GM18517 (cell line): ENCODE results near the gene CAPG.

Experiments
- ATAC-seq: cut with Tn5 transposase; IDR thresholded peaks from one replicate; pipeline ENCODE4 v1.9.1; 2021; ENCODE audit warnings: mild to moderate bottlenecking, moderate library complexity; ENCODE audit not compliant: unreplicated experiment

Gene CAPG

DNA sequence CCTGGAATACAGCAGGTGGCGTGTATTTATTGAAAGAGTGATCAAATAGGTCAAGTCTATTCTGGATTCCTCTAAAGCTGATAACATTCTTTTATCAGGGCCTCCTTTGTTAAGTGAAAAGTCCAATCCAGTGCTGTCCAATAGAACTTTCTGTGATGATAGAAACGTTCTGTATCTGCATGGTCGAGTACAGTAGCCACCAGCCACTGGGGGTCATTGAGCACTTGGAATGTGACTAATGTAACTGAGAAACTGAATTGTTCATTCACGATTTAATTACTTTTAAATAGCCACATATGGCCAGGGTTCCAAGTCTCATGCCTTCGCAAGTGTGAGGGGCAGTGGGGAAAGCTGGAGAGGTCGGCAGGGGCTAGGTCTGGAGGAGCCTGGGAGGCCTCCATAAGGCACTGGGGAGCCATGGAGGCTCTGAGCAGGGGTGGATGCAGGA lies 28.9 kb upstream of the CAPG start:
- ATAC-seq, result no peak

DNA sequence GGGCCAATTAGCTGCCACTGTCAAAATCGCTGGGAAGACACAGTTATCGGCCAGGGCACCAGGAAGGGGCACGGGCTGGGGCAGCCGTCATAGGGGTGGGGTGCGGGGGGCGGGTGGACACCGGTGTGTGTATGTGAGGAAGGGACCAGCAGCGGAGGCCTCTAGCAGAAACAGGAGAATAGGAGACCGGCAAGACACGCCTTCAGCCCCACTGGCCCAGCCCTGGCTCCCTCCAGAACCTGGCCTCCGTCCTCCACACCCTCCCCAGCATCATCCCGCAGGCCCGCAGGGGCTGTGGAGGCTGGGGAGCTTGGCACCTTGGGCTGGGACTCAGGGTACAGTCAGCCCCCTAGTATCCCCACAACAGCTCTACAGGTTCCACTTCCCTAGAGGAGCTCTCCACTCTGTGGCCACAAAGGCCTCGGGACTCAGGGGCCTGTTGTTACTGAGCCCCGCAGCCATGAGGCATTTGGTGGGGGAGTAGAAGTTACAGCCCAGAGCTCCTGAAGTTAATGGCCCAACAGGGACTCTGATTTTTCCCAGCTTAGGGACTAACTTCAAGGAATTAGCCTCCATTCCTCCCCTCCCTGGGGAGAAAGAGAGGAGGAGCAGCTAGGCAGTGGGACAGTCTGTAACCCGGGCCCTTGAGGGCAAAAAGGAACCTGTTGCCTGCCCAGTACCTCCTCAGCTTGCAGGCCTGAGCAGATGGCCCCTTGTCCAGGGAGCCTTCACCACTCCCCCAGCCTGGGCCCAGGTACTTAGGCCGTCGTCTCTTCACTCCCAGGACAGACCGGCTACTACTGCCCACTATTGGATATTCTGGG lies 28.2 kb upstream of the CAPG start:
- no peak for ATAC-seq

DNA sequence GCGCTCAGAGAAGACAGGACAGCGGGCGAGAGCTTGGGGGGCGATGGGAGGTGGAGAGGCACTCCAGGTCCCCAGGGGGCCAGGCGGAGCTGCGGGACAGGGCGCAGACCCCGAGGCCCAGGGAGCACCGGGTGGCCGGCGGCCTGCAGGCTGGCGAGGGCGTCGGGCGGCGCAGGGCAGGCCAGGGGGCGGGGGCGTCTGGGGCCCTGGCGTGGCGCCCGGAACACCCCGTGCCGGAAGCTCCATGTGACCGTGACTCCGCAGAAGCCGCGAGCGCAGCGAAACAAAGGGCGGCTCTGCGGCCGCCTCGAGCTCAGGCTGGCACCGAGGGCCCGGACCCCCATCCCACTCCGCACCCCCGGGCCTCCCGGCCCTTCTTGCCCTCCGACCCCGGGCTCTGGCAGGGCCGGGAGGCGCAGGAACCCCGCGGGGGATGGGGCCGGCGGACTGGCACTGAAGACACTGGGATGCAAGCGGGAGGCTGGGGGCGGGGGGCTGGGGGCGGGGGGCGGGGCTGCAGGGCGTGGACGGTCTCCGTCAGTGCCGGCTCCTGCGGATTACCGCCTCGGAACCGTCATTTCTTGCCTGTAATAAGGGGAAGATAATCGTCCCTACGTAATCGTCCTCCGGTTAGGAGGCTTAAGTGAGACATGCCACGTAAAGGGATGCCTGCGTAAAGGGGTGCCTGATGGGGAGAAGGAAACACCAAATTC lies 27.5 kb upstream of the CAPG start:
- peak; percentile 63 for ATAC-seq

DNA sequence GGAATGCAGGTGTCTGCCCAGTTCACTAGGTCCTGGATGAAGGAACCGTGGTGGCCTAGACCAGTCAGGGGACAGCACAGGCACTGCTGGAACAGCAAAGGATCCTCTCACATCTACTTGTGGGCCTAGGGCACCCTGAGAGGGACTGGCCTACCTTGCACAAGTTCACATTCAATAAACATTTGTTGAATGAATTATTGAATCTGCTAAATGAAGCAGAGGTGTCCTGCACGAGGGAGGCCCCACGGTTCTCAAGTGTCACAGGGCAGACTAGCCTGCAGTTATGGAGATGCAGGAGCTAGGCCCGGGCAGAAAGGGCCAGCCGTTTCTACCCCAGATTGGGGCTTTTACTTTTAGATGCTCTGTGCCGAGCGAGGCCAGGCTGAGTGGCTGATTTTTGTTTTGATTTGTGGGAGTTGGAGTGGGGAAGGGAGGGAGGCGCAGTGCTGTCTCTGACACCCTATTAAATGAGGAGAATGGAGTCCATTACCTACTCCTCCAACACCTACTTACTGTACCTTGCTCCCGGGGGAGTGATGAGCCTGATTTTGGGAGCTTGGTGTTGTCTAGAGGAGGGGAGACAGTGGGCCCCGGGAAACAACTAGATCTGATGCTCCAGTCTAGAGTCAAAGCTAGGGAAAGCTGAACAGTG lies 26.8 kb upstream of the CAPG start:
- no peak for ATAC-seq

DNA sequence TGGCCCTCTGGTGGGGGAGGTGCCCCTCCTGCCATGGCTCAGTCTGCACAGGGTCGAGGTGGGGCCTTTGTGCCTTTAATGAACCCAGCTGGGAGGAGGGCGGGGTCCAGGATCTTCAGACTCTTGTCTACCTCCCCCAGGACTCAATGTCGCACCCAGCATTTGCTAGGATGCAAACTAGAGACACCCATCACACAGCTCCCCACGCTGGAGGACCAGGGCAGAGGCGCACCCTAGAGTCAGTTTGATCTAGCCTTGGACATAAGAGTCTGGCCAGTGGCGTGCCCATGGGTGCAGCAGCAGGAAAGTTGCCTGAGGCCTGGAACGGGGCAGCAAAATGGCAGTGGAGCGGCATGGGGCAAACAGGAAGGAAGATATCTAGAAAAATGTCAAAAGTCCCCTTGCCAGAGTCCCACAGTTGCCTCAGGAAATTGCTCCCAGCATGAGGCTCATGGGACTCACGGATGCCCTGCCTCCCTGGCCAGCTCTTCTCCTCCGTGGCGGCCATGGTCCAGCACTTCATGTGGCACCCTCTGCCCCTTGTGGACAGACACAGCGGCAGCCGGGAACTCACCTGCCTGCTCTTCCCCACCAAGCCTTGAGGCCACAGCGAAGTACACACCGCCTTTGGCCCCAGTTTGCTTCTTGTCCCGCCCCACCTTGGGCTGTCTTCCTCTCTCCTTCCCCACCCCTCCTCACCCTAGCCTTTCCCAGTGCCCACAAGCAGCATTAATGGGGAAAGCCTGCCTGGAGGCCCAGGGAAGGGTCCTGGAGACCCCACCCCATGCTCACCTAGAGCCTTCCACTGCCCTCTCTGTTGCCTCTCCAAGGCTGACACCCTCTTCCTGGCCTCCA lies 26.0 kb upstream of the CAPG start:
- no peak for ATAC-seq

DNA sequence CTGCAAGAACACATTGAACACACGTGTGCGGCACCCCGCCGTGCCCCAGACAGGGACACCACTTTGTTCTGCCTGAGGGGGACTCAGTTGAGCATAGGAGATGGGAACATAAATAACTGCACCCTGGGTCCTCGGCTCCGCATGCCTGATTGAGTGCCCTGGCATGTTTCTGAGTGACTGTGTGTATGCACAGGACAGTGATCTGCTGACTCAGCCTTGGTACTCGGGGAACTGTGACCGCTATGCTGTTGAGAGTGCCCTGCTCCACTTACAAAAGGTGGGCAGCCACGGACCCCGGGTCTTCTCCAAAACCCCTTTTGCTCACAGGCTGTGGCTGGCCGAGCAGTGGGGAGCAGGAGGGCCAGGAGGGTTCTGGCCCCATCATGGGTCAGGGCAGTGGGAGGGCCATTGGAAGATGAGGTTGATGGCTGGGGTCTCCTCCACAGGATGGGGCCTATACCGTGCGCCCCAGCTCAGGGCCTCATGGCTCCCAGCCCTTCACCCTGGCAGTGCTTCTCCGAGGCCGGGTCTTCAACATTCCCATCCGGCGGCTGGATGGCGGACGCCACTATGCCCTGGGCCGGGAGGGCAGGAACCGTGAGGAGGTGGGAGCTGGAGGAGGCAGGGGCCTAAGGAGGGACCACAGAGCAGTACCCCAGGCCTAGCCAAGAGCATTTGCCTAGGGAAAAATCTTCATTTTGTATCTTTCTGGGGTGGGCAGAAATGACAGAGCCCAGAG lies 25.2 kb upstream of the CAPG start:
- ATAC-seq, result no peak

DNA sequence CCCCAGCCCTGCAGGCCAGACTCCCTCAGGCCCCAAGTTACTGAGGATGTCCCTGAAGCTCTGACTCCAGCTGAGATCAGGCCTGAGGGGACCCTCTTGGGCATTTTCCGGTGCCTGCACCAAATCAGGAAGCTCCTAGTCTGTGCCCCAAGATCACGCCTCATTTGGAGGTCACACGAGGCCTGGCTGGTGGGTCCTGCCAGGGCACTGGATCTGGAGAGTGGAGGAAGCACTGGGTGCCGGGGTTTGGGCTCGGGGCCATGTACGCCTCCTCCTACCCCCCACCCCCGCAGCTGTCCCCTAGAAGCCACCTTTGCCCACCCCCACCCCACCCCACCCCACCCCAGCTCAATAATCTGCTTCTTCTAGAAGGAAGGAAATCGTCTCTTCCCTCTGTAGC lies 24.5 kb upstream of the CAPG start:
- no peak for ATAC-seq

DNA sequence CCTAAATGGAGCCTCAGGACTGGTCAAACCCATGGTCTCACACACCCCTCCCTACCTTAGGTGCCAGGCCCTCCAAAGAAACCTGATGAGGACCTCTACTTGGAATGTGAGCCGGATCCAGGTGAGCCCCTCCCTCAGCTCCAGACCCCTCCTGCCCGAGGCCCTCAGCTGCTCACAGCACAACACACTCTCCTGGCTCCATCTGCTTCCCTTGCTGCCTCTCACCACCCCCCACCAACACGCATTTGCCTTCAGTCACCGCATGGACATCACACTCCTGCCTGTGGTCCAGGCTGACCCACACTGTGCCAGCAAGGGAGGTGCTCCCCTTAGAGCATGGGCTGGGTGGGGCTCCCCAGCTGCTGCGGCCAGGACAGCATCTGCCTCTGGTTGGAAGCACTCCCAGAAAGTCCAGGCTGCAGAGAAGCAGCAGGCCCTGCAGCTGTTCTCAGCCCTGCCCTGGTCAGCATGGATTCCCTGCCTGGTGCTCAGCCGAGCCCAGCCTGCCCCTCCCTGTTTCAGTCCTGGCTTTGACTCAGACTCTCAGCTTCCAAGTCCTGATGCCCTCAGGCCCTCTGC lies 23.4 kb upstream of the CAPG start:
- no peak for ATAC-seq

DNA sequence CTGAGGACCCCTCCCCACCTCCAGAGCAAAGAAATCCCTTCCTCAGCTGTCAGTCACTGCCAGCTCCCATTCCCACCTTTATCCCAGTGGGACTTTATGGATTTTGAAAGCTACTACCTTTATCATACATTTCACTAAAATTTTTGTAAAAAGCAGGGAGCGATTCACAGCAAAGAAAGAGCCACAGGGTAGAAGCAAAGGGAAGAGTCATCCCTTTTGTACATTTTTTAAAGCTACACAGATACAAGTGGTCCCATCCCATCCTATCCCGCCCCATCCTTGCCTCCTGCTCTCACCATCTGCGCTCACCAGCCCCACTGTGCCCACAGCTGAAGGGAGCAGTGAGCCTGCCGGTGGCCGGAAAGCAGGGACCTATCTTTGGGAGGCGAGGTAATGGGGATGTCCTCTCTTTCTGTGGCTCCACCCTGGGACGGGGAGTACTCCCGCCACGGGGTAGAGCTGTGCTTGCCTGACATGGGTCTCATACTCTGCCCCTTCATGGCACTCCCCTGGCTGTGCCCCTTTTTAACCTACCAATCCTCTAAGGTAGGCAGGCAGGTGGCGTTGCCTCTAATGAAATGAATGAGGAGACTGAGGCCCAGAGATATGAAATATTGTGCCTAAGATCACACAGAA lies 21.5 kb upstream of the CAPG start:
- no peak for ATAC-seq

DNA sequence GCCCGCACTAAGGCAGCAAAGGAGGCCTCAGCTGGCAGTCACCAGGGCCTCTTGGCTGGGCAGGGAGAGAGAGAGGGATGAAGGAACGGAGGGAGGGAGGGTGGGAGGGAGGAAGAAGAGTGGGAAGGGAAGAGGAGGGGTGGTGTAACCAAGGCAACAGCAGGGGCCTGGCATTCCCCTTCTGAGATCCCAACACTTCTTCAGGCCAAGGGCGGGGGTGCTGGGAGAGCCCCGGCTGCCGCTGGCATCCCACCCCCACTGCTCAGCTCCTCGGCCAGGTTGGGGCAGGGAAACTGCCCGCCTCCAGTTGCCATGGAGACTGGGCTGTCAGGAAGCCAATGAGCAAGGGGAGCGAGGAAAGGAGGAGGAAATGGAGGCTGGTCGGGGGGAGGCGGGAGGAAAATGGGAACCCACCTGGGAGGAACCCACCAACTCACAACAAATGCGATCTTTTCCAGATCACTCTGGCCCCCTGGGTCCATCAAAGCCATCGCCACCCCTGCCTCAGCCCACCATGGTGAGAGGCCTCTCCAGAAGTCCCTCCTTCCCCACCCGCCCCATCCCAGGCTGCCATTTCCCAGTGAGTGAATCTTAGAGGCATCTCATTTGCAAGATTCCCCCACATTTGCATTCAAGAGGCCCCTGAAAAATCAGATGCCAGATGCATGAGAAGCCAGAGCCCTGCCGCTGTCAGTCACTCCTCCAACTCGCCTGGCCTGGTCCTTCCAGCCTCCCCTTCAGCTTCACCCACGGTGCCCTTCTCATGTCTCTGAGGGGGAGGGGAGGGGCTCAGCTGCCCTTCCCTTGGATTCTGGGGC lies 20.8 kb upstream of the CAPG start:
- no peak for ATAC-seq

DNA sequence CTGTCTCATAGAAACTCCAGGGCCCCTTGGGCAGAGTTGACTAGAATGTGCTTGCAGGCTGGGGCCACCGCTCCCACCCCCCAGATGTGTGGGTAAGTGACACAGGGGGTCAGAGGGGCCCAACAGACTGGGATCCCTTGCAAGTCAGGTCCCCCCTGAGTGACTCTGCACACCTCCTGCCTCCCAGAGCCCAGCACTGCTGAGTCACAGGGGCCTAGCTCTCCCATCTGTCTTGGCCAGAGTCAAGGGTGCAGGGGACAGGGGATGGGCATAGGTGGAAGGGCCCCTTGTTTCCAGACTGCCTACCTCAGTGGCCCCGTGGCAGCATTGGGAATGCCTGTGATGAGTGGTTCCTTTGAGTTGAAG lies 19.7 kb upstream of the CAPG start:
- no peak for ATAC-seq

DNA sequence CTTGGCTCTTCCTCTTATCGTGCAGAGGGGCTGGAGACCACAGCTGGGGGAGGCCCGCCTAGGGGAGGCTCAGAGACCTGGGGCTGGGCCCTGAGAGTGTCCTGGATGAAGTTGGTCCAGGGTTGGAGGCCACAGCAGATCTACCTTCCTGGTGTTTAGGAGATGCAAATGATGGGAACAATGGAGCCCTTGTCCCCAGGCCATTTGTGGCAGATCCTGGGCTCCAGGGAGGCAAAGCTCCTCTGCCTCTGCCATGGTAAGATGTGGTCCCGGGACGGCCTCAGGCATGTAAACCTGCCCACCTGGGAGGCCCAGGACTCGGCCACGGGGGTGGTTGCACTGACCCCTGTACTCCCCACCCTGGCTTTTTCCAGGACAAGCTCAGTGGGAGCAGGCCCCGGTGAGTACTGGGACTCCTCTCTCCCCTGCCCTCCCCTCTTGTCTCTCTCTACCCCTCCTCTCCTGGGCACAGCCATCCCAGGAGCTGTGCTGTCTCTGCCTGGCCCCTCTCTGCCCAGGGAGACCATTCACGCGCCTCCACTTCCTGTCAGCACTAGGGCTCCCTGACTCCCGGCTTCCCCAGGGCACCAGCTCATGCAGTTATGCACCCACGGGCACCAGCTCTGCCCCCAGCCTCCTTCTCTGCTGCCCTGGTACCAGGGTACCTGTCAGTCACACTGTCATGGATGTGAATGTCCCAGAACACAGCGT lies 19.2 kb upstream of the CAPG start:
- no peak for ATAC-seq

DNA sequence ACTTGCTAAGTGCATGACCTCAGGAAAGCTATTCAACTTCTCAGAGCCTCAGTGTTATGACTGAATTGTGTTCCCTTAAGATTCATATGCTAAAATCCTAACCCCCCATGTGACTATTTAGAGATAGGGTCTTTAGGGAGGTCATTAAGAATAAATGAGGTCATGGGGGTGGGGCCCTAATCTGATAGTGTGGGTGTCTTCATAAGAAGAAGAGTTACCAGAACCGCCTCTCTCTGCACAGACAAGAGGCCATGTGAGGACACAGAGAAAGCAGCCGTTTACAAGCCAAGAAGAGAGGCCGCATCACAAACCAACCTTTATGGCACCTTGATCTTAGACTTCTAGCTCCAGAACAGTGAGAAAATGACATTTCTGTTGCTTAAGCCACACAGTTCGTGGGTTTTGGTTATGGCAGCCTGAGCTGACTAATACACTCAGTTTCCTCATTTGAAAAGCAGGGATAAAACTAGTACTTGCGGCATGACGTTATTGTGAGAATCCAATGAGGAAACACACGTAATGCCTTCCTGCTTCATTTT lies 18.2 kb upstream of the CAPG start:
- ATAC-seq, result no peak

DNA sequence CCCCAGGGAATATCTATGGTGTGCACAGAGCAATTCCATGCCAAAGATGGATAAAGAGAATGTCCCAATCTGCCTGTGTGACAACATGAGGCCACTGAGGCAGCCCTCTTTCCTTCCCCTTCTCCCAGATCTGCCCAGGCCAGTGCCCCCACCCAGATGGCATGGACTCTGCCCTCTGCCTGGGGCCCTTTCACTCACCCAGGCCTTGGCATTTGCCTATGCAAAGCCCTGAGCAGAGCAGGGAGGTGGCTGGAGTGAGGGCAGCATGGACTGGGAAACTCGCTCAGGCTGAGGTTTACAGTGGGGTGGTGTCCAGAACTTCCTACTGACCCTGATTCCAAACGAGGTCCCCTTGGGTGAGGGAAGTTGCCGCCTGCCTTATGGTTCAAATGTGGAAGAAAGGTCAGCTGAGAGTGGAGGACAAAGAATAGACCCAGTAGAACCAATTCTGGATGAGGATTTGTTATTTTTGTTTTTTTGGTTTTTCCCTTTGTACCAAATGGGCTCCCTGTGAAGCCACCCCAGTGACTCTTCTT lies 17.2 kb upstream of the CAPG start:
- ATAC-seq, result no peak

DNA sequence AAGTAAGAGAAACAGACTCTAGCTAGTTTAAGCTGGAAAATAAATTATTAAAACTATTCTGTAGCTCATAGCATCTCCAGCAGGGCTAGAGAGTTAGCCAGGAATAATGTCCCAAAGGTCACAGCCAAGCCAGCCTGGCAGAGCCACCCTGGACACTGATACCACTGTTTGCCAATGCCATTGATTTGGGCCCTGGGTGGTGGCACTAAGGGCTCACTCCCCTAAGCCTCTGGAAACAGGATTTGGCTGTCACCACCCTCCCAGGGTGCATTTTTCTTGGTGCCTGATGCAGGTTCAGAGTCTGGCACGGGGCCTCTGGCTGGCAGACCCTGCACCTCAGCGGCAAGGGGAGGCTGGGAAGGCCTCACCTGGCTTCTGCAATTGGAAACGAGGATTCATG lies 15.4 kb upstream of the CAPG start:
- no peak for ATAC-seq

DNA sequence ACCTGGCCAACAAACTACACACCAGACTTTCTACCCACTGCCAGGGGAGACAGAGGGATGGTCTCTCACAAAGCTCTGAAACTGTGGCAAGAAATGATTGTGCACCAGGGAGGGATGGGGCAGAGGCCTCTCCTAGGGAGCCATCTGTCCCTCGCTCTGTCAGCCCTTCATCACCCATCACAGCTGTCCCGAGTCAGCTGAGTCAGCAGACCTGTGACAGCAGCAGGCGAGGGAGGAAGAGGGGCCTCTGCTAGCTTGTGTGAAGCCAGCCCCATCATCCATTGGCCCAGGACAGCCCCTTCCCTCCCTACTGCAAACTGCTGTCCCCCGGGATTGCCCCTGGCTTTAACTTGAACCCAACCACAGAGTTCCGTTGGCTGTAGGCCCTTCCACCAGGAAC lies 13.4 kb upstream of the CAPG start:
- no peak for ATAC-seq

DNA sequence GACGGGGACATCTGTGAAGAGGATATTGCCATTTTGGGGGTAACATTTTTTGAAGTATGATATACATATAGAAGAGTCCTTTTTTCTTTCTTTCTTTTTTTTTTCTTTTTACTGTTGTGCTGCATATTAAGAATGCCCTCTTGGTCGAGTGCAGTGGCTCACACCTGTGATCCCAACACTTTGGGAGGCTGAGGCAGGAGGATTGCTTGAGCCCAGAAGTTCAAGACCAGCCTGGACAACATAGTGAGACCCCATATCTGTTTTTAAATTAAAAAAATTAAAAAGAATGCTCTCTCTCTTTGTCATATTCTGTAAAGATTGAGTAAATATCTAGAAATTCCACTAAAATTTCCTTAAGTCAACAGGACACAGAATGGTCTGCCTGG lies 11.9 kb upstream of the CAPG start:
- ATAC-seq, result no peak
